CD4-positive, alpha-beta T cell treated with Interleukin-15 for 1 hour (primary cell): ENCODE results near the gene APOC1.
"Not testable (repeated sequence)": the region's sequence is repeated elsewhere in the genome, so short reads cannot be mapped to it uniquely, and the experiment has no call there.

Experiments used
- DNase-seq: peaks from one replicate; pipeline ENCODE4 v3.0.0-alpha.2; 2020

Gene APOC1

GRCh38 chr19:44924243-44924725, 9.9 kb downstream of the APOC1 start:
- DNase-seq = no peak

- no peak for DNase-seq
Measured at GRCh38 chr19:44925114-44925891, 10.9 kb downstream of the APOC1 start.

- not testable (repeated sequence) for DNase-seq
Measured at GRCh38 chr19:44926245-44927077, 12.1 kb downstream of the APOC1 start.

- no peak for DNase-seq
Measured at GRCh38 chr19:44927746-44928145, 13.3 kb downstream of the APOC1 start.

DNA sequence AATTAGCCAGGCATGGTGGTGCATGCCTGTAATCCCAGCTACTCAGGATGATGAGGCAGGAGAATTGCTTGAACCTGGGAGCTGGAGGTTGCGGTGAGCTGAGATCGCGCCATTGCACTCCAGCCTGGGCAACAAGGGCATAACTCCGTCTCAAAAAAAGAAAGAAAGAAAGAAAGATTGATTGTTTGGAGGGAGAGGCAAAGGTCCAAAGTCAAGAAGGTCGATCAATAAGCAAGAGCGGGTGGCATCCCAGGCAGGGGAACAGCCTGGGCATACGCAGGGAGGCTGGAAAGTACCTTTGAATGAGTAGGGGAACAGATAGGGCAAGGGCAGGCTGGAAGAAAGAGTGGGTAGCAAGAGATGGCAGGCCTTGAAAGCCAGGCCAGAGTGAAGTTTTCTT, 15.7 kb downstream of the APOC1 start:
- no peak for DNase-seq

DNA sequence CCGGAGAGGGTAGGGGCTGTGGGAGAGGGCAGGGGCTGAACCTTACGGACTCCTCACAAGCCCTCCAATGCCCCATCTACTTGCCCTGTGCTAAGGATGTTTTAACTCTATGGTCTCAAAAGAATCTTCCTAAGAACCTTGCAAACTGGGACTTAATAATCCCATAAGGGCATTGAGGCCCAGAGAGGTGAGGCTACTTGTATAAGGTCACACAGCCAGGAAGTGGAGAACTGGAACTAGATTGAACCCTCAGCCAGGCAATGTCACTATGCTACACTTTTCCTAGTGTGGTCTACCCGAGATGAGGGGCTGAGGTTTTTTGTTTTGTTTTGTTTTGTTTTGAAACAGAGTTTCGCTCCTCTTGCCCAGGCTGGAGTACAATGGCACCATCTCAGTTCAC, 17.1 kb downstream of the APOC1 start:
- DNase-seq = no peak

DNA sequence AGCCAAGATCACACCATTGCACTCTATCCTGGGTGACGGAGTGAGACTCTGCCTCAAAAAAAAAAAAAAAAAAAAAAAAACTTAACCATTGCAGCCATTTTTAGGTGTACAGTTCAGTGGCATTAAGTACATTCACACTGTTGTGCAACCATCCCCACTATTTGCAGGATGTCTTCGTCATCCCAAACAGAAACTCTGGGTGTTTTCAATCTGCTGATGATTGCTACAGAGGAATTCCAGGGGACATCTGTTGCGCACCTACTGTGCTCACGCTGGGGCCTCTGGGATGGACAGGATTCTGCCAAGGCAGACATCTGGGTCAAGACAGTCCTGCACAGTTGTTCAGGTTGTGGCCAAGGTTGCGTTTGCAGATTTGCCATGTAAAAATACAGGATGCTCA, 25.3 kb downstream of the APOC1 start:
- DNase-seq = no peak

DNA sequence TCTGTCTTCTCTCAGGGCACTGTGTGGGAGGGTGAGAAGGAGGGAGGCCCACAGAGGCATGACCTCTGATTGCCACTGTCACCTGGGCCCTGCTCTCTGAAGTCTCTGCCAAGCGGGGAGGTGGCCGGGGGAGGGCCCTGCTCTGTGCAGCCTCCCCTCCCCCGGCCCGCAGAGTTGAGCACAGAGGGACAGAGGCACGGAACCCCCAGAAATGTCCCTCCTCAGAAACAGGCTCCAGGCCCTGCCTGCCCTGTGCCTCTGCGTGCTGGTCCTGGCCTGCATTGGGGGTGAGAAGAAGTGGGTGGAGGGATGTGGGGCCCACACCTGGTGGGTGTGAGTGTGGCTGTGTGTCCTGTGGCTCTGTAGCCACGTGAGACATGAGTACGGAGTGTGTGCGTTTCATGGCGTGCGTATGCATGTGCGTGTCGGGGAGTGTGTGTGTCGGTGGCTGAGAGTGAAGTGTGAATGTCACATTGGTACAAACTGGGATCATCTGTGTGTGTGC, 27.7 kb downstream of the APOC1 start, which contains the start of gene APOC4:
Gene APOC4 (plus strand): TSS at position 171 of the 505 bp plus-strand sequence. CDS start 41 bp downstream, at position 212.
- DNase-seq = no peak

DNA sequence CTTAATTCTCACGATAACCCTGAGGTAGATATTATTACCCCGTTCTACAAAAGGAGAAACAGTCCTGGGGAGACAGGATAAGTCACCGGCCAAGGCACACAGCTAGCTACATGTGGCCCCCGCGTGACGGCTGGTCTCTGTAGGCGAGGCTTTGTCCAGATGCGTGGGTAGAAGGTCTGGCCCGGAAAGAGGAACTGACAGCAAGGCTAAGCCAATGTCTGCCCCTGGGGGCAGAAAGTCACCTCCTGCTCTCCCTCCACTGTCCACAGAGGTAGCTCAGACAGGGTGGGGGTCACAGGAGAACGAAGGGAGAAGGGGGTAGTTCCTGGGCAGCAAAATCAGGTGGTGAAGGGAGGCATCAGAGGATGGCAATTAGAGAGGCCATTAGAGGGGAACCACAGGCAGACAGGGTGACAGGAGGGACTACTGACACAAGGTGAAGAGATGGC, 29.4 kb downstream of the APOC1 start:
- peak; percentile 55 for DNase-seq

DNA sequence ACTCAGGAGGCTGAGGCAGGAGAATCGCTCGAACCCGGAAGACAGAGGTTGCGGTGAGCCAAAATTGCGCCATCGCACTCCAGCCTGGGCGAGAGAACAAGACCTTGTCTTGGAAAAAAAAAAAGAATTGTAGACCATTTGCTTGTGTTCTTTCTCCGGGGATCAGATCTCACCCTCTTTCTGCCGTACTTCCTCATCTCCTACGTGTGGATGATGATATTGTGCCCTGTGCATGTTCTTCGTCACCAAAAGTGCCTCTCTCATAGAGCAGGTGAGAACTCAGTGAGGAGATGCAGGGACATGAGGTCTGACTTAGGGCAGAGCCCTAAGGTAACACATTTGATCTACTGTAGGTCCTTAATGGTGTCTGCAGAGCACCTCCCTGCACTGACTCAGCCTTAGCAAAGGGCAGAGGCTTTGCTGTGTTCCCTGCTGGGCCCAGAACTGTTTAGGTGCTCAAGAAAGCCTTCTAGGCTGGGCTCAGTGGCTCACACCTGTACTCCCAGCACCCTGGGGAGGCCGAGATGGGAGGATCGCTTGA, 32.7 kb downstream of the APOC1 start:
- DNase-seq = no peak

GRCh38 chr19:44948237-44948636, 33.8 kb downstream of the APOC1 start:
- no peak for DNase-seq

DNA sequence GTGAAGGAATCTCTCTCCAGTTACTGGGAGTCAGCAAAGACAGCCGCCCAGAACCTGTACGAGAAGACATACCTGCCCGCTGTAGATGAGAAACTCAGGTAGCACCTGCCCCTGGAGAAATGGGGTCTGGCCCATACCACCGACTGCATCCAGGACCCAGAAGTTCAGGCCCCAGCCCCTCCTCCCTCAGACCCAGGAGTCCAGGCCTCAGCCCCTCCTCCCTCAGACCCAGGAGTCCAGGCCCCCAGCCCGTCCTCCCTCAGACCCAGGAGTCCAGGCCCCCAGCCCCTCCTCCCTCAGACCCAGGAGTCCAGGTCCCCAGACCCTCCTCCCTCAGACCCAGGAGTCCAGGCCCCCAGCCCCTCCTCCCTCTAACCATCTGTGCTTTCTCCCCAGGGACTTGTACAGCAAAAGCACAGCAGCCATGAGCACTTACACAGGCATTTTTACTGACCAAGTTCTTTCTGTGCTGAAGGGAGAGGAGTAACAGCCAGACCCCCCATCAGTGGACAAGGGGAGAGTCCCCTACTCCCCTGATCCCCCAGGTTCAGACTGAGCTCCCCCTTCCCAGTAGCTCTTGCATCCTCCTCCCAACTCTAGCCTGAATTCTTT, 34.5 kb downstream of the APOC1 start:
- DNase-seq = no peak

- no peak for DNase-seq
Measured at GRCh38 chr19:44949550-44949949, 35.1 kb downstream of the APOC1 start.

DNA sequence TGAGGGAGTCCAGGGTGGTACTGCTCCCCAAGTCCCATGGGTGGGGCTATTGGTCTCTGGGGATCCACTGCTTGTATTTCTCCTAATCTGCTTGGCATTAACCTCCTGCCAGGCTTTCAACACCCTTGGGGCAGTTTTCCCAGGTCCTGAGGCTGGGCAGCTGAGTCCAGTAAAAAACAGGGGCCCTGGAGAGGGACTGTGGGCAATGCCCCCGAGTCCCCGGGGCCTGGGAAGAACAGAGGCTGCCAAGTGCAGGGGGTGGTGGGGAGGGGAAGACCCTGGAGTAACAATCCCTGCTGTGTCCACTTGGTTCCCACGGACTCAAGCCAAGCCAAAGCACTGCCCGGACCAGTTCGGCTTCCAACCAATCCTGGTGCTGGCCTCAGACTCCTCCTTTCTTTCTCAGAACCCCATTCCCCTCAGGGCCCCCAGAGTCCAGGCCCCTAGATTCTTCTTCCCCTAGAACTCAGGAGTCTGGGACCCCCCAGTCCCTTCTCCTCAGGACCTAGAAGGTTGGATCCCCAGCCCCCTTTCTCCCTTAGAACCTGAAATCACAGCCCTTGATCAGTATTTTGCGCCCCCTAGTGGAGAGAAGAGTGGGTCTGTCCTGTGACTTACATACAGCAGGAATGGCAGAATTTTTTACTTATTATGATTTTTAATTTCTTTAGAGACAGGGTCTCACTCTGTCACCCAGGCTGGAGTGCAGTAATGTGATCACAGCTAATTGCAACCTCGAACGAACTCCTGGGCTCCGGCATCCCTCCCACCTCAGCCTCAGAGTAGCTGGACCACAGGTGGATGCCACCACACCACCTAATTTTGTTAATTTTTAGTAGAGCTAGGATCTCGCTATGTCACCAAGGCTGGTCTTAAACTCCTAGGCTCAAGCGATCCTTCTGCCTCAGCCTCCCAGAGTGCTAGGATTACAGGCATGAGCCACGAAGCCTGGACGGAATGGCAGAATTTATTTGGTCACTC, 37.1 kb downstream of the APOC1 start:
- peak; percentile 63 for DNase-seq

GRCh38 chr19:44954278-44954648, 39.9 kb downstream of the APOC1 start:
- DNase-seq = no peak

- DNase-seq = peak; percentile 96
Measured at GRCh38 chr19:44954649-44955504, 40.5 kb downstream of the APOC1 start, which contains the start of gene CLPTM1. Gene CLPTM1 (plus strand): TSS chr19:44955380. CDS start chr19:44955396, 16 bp downstream.

- no peak for DNase-seq
Measured at GRCh38 chr19:44955505-44956439, 41.4 kb downstream of the APOC1 start.

DNA sequence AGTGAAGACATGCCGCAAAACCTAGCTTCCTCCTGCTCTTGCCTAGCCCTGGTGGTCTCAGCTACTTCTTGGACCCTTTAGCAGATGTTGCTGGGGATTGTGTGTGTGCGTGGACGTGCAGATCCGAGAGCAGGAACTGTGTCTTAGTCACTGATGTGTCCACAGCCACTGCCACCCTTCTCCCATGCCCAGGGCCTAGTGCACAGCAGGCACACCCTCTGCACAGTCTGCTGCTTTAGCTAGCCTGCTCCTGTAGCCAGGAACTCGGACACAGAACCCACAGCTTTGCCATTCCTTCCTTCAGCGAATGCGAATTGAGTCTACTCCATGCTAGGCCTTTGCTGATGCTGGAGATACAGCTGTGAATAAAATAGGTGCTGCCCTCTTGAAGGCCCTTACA, 43.1 kb downstream of the APOC1 start:
- no peak for DNase-seq

- DNase-seq = no peak
Measured at GRCh38 chr19:44958090-44958489, 43.7 kb downstream of the APOC1 start.
